HG03571 (cell line): ENCODE results near the gene LSMEM2.
A peak's percentile ranks its signal among the peaks of the same experiment; 100 is the strongest.

Source experiments
- ATAC-seq: cut with Tn5 transposase; IDR thresholded peaks from one replicate; pipeline ENCODE4 v1.9.1; 2021; ENCODE audit not compliant: unreplicated experiment

LSMEM2 gene

DNA sequence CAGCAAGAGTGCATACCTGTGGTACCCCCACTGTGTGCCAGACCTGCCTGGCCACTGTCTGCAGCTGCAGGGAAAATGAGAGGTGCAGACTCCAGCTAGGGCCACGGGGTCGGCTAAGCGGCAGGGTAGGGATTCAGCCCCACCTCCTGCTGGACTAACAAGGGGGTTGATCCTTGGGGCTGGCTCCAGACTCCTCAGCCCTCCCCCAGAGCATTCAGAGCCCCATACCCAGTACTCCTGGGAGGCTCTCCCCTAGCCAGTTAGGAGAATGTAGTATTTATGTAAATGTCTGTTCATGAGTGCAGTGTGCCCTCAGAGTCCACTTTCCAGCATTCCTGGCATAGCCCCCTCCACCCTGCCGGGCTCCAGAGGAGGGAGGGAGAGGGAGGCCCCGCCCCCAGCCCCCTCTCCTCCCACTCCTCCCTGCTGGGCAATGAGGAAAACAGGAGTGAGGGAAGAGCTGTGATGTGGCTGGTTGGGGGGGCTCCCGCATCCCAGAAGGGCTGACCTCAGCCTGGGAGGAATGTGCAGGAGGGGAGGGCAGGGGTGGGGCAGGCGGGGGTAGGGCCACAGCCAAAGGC lies 14.4 kb upstream of the LSMEM2 start:
- no peak for ATAC-seq

DNA sequence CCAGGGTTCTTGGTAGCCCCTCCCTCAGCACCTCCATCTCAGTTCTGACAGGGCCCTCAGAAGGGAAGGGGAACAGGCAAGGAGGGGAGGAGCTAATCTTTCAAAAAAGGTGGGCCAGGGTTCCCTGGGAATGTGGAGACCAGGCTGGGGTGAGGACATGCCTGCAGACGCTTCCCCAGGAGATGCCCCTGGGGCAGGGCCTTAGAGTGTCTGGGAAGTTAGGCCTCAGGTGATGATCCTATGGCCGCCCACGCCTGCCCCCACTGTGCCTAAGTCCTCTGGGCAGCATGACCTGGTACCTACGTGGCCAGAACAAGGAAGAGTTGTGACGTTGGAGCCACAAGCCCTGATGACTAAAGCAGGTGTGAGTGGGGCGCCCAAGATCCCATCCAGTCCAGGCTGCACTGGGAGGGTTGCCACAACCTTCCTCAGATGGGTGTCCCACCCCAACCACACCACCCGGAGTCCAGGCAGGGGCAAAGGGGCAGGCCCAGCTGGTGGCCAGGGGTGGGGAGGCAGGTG lies 13.9 kb upstream of the LSMEM2 start:
- no peak for ATAC-seq

DNA sequence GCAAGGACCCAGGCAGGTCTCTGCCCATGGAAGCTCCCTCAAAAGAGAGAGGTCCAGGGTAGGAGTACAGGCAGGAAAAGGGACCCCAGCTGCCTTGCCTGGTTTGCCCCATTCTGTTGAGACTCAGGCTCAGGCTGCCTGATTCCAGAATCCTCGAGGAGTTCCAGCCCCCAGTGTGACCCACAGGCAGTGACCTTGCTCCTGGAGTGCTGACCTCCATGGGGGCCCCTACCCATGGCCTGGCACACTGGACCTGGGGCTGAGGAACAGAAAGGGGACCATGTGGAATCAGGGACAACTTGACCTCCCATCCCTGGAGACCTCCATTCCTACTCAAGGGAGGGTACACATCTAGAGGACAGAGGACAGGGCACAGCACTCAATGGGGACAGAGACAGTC lies 13.3 kb upstream of the LSMEM2 start:
- no peak for ATAC-seq

DNA sequence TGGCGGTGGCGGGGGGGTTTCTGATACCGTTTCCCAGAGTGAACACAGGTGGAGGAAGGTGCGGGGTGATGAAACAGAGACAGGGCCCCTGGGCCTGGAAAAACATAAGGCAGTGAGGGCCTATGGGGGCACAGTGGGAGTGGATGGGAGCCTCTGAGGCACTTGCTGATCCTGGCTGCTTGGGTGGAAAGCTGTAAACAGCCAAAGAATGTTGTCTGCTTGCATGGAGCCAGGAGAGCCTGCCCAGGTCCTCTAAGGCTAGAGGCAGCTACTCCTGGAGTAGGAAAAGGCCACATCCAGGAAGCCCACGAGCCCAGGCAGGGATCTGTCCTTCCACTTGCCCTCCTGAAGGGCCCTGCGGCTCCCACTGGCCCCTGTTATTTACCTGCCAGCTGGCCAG lies 12.9 kb upstream of the LSMEM2 start:
- no peak for ATAC-seq

DNA sequence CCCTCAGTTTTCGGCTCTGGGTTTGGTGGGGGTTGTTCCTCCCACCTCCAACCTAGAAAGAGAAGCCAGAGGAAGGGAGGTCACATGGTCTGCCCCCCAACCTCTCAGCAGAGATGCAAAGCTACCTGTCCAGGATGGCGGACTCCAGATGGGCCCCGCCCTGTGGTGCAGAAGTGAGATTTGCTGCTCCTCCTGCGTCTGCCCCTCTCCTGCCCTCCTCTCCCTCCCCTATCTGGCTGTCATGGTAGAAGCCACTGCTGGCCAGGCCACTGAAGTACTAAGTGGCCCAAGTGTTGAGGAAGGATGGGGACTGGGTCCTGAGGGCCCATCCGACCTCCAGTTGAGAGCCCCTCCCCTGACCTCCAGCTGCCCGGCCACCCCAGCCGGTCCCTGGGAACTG lies 12.1 kb upstream of the LSMEM2 start:
- ATAC-seq = no peak

DNA sequence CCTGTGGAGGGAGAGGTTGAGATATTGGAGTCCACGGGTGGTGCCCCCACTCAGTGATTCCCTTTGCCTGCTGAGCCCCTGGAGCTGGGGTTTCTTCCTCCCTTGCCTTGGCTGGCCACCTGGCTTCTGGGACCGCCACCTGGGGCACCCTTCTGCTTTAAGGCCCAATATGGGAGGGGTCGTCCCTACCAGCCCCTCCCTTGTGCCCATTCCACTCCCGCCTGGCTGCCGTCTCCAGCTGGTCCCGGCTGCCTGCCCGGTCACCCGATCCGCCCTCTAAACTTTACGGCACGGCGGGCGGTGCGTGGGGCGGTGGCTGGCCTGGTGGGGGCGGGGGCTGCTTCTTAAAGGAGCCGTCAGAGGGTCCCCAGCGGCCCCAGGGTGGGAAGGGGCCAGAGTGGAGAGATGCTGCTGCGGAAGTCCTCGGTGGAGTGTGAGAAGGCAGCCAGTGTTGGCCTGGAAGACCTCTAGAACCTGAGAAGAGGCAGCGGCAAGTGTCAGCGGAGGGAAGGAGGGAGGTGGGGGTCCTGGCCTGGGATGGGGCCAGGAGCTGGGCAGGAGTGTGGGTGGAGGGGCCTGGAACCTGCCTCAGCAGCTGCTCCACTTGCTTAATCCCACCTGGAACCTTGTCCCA lies 11.5 kb upstream of the LSMEM2 start:
- no peak for ATAC-seq

DNA sequence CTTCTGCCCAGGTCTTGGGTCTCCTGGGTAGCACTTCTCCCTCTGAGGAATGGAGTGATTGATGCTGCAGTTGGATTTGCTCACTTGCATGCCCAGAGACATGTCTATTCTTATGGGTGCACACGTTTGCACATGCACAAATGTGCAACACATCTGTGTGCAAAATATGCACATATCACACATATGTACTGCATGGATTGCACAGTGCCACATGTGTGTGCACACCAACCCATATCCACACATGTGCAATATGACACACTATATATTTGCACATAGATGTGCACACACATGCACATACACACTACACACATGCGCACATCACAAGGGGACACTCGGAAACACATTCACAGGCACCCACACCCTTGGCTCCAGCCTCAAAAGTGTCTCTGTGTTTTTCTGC lies 10.6 kb upstream of the LSMEM2 start:
- ATAC-seq = no peak

DNA sequence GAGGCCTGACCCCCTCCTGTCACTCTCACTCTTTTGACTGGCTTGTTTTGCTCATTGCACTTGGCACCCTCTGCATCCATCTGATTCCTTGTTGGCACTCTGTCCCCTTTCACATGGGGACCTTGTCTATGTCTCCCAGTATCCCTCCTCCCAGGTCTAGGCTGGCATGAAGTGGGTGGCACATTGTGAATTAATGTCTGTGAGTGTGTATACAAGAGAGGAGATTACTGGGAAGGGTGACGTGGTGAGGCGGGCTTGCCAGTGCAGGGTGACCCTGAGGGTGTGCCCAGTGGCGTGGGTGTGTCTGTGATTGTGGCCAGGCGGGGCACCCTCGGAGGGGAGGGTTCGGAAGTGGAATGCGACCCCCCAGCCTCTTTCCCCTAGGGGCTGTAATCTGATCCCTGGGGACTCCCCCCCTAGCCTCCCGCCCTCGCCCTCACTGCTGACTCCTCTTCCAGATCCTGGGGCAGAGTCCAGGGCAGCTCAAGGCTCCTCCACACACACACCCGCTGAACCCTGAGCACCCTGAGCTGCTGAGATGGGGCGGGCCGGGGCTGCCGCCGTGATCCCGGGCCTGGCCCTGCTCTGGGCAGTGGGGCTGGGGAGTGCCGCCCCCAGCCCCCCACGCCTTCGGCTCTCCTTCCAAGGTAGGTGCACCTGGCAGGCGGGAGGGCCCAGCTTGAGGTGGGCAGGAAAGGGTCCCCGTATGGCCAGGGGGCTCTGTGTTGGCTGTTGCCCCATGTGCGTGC lies 10.0 kb upstream of the LSMEM2 start, which contains the start of gene SEMA3B:
Gene SEMA3B, plus strand, starts transcription at position 445 of the 749 bp plus-strand sequence. Its CDS starts 94 bp downstream, at position 539.
- no peak for ATAC-seq

DNA sequence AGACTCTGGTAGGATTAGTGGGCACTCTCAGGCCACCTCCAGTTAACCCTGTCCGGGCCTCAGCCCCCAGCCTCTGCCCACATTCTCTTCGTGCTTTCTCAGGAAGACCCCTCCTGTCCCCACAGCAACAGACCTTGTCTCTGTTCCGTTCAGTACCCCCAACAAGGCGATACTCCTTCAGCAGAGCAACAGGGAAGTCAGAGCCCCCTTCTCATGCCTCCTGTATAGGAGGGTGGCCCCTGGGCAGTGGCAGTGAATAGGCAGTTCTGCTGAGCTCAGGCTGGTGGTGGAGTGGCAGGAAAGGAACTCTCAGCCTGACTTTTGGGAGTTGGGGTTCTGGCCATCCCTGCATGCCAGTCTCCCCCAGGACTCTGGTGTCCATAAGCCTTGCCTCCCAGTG lies 9.4 kb upstream of the LSMEM2 start:
- ATAC-seq = no peak

DNA sequence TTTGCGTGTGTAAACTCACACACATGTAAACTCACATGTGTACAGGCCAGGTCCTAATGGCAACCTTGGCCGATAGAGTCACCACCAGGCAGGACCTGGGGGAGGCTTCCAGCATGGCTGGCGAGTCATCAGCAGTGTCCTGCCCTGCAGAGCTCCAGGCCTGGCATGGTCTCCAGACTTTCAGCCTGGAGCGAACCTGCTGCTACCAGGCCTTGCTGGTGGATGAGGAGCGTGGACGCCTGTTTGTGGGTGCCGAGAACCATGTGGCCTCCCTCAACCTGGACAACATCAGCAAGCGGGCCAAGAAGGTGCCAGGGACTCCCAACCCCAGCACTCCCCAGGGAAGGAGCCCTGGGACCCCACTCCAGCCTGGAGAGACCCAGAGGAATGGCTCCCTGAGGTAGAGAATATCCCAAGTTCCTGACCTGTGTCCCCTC lies 8.9 kb upstream of the LSMEM2 start:
- ATAC-seq = no peak

DNA sequence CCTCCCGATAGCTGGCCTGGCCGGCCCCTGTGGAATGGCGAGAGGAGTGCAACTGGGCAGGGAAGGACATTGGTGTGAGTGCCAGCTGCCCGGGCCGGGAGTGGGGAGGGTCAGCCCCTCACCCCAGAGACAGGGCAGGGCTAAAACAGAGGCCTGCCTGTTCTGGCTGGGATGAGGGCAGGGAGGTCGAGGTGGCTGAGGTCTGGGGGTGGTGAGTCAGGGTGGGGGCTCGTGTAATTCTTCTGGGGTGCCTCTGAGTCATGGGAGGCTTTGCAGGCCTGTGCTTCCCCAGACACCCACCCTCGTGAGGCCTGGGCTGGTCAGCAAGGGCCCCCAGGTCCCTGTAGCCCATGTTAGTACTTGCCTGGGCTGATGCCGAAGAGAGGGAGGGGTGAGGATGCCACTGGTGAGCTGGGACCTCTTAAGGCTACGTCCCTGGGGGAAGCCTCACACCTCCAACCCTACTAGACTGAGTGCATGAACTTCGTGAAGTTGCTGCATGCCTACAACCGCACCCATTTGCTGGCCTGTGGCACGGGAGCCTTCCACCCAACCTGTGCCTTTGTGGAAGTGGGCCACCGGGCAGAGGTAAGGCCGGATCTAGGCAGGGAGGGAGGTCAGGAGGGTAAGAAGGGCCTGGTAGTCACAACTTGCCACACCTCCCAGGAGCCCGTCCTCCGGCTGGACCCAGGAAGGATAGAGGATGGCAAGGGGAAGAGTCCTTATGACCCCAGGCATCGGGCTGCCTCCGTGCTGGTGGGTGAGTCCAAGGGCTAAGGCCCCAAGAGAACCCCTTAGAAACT lies 8.3 kb upstream of the LSMEM2 start:
- ATAC-seq = no peak

DNA sequence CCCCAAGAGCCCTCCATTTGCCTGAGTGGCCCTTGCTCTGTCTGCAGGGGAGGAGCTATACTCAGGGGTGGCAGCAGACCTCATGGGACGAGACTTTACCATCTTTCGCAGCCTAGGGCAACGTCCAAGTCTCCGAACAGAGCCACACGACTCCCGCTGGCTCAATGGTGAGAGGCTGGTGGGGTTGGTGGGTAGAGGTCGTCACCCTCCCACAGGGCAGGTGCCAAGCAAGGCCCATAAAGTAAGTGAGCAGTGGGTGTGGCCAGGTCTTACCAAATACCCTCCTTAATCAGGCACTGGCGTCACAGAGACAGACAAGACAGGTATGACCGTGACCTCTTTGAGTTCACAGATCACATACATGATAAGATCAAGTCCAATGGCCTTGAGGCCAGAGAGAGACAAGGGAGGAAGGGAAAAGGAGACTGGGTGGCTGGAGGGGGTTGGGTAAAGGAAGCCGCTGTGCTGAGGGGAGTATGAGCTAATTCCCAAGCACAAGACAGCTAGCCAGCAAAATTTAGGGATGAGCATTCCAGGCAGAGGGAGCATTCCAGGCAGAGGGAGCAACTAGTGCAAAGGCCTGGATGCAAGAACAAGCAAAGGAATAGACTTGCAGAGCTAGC lies 7.5 kb upstream of the LSMEM2 start:
- no peak for ATAC-seq

DNA sequence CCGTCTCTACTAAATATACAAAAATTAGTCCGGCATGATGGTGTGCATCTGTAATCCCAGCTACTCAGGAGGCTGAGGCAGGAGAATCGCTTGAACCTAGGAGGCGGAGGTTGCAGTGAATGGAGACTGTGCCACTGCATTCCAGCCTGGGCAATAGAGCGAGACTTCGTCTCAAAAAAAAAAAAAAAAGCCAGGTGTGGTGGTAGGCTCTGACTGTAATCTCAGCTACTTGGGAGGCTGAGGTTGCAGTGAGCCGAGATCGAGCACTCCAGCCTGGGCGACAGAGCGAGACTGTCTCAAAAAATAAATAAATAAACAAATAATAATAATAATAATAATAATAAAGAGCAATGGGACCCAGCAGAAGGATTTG lies 6.4 kb upstream of the LSMEM2 start:
- peak; percentile 12 for ATAC-seq

DNA sequence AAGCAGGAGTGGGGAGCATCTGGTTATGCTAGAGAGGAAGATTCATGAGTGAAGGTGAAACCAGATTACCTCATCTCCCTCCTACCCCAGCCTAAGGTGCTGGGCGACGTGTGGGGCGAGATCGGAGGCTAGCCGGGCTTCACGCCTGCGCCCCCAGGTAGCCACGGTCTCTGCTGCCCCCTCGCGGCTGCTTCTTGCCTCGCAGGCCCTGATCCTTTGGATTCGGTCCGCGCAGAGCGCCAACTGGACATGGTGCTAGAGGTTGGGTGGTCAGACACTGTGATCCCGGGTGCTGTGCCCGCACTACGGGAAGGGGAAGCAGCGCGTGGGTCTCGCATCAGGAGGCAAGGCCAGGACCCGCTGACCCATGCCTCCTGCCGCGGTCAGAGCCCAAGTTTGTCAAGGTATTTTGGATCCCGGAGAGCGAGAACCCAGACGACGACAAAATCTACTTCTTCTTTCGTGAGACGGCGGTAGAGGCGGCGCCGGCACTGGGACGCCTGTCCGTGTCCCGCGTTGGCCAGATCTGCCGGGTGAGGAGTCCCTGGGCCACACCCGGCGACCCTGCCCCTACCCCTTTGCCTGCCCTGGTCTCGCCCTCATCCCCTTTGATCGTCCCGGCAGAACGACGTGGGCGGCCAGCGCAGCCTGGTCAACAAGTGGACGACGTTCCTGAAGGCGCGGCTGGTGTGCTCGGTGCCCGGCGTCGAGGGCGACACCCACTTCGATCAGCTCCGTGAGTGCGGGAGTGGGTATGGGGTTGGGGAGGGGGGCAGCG lies 5.8 kb upstream of the LSMEM2 start:
- peak; percentile 77 for ATAC-seq

DNA sequence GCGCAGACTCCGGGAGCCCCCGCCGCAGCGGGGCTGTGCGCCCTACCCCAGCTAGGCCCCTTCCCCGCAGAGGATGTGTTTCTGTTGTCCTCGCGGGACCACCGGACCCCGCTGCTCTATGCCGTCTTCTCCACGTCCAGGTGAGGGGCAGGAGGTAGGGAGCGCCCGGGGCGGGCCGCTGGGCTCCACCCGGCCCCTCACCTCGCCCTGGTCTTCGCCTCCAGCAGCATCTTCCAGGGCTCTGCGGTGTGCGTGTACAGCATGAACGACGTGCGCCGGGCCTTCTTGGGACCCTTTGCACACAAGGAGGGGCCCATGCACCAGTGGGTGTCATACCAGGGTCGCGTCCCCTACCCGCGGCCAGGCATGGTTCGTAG lies 5.2 kb upstream of the LSMEM2 start:
- no peak for ATAC-seq

DNA sequence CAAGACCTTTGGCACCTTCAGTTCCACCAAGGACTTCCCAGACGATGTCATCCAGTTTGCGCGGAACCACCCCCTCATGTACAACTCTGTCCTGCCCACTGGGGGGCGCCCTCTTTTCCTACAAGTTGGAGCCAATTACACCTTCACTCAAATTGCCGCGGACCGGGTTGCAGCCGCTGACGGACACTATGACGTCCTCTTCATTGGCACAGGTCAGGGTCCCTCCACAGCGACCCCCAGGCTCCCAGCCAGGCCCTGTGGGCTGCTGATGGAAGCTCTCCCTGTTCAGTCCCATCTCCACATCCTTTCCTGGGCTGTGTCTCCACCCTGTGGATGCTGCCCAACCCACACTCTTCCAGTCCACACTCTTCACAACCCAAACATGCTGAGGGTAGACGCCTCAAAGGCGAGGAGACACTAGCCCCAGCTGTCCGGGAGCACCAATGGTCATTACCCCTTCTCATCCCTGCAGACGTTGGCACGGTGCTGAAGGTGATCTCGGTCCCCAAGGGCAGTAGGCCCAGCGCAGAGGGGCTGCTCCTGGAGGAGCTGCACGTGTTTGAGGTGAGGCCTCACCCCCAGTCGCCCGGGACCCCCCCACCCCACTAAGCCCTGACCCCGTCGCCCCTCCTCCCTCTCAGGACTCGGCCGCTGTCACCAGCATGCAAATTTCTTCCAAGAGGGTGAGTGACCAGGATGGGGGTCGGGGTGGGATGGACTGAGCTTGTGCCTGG lies 4.3 kb upstream of the LSMEM2 start:
- no peak for ATAC-seq

DNA sequence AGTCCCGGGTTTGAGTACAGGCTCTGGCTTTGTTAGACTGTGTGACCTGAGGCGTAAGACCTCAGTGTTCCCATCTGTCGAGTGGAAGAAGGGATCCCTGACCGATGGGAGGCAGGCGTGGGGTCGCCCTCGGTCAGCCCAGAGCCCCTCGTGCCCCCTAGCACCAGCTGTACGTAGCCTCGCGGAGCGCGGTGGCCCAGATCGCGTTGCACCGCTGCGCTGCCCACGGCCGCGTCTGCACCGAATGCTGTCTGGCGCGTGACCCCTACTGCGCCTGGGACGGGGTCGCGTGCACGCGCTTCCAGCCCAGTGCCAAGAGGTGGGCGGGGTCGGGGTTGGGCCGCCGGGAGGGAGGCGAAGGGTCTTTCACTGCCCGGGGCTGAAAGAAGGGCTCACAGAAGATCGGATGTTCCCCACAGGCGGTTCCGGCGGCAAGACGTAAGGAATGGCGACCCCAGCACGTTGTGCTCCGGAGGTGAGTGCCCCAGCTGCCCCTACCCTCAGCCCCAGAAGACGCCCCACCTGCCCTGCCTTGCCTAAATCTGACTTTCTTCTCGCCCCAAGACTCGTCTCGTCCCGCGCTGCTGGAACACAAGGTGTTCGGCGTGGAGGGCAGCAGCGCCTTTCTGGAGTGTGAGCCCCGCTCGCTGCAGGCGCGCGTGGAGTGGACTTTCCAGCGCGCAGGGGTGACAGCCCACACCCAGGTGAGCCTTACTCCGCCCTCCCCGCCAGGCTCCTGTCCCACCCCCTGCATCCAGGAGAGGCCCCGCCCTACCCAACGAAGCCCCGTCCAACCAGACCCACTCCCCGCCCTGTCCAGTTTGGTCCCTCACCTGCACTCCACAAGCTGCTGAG lies 3.5 kb upstream of the LSMEM2 start:
- ATAC-seq = no peak

DNA sequence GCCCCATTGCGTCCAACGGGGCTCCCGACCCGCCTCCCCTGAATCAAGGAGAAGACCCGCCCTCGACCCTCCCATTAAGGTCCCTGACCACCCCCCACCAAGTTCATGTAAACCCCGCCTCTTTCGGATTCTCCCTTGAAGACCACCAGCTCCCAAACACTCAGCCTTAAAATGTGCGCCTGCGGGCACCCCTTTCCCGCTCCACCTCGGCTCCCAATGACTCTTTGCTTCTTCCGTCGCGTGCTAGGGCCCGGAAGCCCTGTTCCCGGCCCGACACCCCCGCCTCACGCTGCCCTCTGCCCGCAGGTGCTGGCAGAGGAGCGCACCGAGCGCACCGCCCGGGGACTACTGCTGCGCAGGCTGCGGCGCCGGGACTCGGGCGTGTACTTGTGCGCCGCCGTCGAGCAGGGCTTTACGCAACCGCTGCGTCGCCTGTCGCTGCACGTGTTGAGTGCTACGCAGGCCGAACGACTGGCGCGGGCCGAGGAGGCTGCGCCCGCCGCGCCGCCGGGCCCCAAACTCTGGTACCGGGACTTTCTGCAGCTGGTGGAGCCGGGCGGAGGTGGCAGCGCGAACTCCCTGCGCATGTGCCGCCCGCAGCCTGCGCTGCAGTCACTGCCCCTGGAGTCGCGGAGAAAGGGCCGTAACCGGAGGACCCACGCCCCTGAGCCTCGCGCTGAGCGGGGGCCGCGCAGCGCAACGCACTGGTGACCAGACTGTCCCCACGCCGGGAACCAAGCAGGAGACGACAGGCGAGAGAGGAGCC lies 2.7 kb upstream of the LSMEM2 start:
- no peak for ATAC-seq
